Activated naive CD4-positive, alpha-beta T cell (primary cell): ENCODE measurements around the gene SYTL2.

Experiments
- DNase-seq, 4 experiments: peaks; one replicate each; lab custom pipeline; 2025; lab: John Stamatoyannopoulos, UW

The SYTL2 gene

GRCh38 chr11:85732965-85733364 is 78.0 kb downstream of the SYTL2 start:
- DNase-seq: no peak

- DNase-seq: no peak
Measured at GRCh38 chr11:85726381-85726780, 84.6 kb downstream of the SYTL2 start.

- DNase-seq: no peak
Measured at GRCh38 chr11:85725510-85726258, 85.3 kb downstream of the SYTL2 start.

GRCh38 chr11:85724748-85725465 is 86.0 kb downstream of the SYTL2 start:
- no peak for DNase-seq

GRCh38 chr11:85723088-85723487 is 87.9 kb downstream of the SYTL2 start:
- no peak for DNase-seq

GRCh38 chr11:85721191-85721590 is 89.8 kb downstream of the SYTL2 start:
- no peak for DNase-seq

GRCh38 chr11:85718991-85719807 is 91.7 kb downstream of the SYTL2 start:
- DNase-seq: no peak

GRCh38 chr11:85718126-85718943 is 92.6 kb downstream of the SYTL2 start:
- DNase-seq: no peak

- DNase-seq: no peak
Measured at GRCh38 chr11:85717429-85717828, 93.5 kb downstream of the SYTL2 start.

GRCh38 chr11:85712953-85713352 is 98.0 kb downstream of the SYTL2 start:
- no peak for DNase-seq

- DNase-seq: no peak
Measured at GRCh38 chr11:85710917-85711316, 100.0 kb downstream of the SYTL2 start.

GRCh38 chr11:85709941-85710702 is 100.8 kb downstream of the SYTL2 start:
- DNase-seq: no peak

- DNase-seq: no peak
Measured at GRCh38 chr11:85705800-85706199, 105.1 kb downstream of the SYTL2 start.

GRCh38 chr11:85704967-85705366 is 106.0 kb downstream of the SYTL2 start:
- DNase-seq: no peak

GRCh38 chr11:85699957-85700741 is 110.8 kb downstream of the SYTL2 start:
- no peak for DNase-seq

GRCh38 chr11:85698195-85698594 is 112.7 kb downstream of the SYTL2 start:
- no peak for DNase-seq

- DNase-seq: no peak
Measured at GRCh38 chr11:85697747-85698146, 113.2 kb downstream of the SYTL2 start.

GRCh38 chr11:85695546-85695945 is 115.4 kb downstream of the SYTL2 start:
- DNase-seq: no peak

- DNase-seq: no peak
Measured at GRCh38 chr11:85694385-85694980, 116.5 kb downstream of the SYTL2 start.
